8988T (cell line): ENCODE measurements around the gene KHK.

ENCODE experiments used
- DNase-seq: peaks from one replicate; pipeline ENCODE4 v3.0.0; 2011

The KHK gene

GRCh38 chr2:27131429-27131828, 44.9 kb downstream of the KHK start:
- no peak for DNase-seq

- DNase-seq, result no peak
Measured at GRCh38 chr2:27133195-27133875, 46.8 kb downstream of the KHK start.

DNA sequence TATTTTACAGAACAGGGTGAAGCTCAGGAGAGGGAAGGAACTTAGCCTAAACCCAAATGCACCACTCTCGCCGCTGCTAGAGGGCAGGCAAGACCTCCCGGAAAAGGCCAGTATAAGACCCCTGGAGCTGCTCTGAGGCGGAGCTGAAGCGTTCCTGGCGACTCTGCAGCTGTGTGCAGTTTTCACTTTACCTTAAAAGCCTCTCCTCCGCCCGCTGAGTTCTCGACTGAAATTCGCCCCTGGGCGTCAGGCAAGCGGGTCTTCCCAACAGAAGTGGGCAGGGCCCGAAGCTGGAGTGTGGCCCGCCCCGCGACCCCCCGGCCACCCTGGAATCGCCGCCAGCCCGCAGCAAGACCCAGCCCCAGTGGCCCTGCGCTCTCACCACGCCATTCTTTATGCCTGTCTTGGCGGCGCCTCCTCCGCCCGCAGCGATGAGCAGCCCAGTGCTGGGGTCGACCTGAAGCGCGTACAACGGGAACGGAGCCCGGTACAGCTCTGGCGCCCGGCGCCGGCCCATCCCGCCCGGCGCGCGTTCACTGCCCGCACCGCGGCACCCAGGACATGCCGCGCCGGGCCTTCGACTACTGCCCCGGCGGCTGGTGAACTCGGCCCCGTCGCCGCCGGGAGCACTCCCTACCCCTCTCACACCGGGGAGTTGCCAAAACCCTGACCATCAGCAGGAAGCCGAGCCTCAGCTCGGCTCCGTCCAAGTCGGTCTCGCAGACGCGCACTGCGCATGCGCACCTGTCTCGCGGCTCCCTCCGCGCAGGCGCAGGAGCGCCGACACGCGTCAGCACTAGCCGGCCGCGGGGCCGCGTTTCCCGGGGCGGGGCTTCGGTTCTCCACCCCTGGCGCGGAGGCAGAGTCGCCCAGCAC, 47.6 kb downstream of the KHK start, which contains the start of gene PREB:
TSS of gene PREB (minus strand) at position 732 of the 876 bp plus-strand sequence. CDS start at position 517, 215 bp downstream.
- DNase-seq, result peak; percentile 97

DNA sequence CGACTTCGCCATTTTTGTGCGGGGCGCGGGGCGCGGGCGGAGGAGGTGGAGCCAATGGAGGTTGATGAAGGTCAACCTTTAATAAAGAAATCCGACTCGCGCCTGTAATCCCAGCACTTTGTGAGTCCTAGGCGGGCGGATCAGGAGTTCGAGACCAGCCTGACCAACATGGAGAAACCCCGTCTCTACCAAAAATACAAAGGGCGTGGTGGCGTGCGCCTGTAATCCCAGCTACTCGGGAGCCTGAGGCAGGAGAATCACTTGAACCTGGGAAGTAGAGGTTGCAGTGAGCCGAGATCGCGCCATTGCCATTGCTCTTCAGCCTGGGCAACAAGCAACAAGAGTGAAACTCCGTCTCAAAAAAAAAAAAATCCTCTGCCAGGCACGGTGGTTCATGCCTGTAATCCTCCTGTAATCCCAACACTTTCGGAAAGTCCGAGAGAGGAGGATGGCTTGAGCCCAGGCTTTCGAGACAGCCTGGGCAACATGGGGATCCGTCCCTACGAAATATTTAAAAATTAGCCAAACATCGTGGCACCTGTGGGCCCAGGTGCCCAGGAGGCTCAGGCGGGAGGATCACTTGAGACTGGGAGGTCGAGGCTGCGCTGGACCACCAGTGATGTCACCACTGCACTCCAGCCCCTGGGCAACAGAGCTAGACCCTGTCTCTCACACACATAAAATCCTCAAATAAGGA, 48.4 kb downstream of the KHK start:
- DNase-seq, result no peak

DNA sequence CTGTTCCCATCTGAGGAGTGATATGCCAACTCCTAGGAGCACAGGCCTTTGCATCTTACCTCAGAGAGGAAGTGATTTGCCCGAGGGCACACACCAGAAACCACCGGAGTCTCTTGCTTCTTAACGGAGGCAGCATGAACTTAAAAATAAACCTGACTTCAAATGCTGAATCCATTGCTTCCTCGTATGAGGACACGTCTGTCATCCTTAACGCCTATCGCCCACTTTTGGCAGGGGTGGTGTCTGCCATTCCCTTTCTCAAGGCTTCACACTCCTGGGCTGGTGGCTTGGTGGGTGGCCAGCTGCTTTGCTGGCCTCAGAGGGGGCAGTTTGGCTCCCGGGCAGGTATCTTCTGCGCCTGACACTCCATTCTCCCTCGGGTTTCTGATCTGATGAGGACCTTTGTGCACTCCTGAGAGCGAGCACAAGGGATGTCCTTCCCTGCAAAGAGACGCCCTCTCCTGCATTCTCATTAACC, 48.9 kb downstream of the KHK start:
- no peak for DNase-seq

DNA sequence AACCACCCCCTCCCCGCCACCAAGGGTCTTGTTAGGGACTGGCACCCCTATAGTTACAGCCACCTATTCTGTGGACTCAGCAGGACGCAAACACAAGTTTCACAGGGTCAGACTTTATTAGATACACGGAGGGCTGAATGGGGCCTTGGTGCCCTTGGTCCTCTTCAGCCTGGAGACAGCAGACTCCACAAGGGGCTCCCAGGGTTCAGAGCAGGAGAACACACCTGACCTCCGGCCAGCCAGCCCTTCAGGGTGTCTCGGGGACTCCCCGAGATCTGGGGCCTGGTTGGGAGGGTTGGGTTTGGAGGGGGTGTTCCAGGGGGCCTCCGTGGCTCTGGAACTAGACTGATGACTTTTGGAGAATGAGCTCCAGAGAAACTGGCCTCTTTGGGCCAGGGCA, 50.2 kb downstream of the KHK start:
- DNase-seq, result no peak

- no peak for DNase-seq
Measured at GRCh38 chr2:27137322-27137935, 50.9 kb downstream of the KHK start.

- no peak for DNase-seq
Measured at GRCh38 chr2:27138111-27138510, 51.5 kb downstream of the KHK start.

DNA sequence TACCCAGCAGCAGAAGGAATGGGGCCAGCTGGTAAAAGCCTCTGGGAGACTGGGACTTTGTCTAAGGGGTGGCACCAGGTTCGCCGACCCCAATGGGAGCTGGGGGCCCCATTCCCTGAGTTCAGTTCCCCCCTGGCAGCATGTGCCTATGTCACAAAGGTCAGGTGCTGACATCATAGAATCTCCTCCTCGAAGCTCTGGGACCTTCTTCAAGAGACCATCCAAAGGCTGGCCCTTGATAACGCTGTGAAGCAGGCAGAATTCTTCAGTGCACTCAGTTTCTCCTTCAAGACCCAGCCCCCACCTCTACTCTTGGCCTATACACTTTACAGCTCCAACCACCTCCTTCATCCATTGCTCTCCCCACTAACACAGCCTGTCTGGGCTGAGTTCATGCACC, 52.7 kb downstream of the KHK start, which contains the start of gene PRR30:
TSS of gene PRR30 (minus strand) at position 101 of the 400 bp plus-strand sequence. CDS start 1,081 bp downstream, outside the sequence.
- no peak for DNase-seq

GRCh38 chr2:27143285-27143684, 56.7 kb downstream of the KHK start:
- no peak for DNase-seq

DNA sequence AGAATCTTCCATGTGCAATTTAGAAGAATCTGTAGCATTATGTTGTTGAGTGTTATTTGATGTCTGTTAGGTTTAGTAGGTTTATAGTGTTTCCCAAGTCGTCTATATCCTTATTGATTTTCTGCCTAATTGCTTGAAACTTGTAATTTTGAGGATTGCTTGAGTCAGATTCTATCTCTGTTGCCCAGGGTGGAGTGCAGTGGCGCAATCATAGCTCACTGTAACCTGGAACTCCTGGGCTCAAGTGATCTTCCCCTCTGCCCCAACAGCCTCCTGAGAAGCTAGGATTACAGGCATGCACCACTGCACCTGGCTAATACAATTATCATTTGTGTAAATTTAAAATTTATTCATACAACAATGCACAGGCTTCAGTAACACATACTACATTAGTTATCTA, 59.1 kb downstream of the KHK start:
- no peak for DNase-seq

DNA sequence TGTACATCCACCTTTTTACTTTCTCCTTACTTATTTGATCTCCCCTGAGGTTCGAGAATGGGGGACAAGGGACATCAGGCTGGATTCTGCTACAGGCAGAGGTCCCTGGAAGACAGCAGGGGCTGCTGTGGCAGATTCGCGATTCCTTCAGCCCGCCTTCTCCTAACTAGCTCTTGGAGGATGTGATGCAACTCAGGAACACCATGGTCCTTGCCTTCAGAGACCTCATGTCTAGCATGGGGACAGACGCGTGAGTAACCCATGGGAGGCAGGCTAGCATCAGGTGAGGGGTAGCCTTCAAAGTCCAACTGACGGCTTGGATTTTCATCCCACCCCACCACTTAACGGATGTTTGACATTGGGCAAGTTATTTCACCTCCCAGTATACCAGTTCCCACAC, 61.4 kb downstream of the KHK start:
- DNase-seq, result no peak

DNA sequence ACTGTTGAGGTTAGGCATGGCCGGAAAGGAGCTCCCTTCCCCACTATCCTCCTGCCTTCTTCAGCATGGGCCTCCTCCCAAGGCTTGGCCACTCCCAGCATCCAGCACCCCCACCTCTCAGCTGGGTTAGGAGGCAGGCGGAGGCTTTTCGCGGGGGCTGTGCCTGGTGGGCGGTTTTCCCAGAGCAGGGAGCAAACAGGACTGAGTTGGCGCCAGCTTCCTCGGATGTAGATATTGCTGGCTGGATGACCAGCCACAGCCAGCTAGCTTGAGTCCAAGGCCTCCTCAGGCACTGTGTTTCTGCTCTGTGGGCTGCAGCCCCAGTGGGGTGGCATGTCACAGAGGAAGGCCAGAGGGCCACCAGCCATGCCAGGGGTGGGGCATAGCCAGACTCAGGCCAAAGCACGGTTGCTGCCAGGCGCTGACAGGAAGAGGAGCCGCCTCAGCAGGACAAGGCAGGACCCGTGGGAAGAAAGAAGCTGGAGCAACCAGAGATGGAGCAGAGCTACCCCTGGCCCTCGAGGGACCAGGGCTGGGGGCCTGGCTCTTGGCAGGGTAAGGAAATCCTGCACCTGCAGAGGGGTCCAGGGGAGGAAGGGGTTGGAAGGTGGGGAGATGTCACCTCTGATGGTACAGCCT, 62.3 kb downstream of the KHK start, which contains the start of gene TCF23:
TSS of gene TCF23 (plus strand) at position 204 of the 639 bp plus-strand sequence. CDS start at position 334, 130 bp downstream.
- DNase-seq, result no peak

DNA sequence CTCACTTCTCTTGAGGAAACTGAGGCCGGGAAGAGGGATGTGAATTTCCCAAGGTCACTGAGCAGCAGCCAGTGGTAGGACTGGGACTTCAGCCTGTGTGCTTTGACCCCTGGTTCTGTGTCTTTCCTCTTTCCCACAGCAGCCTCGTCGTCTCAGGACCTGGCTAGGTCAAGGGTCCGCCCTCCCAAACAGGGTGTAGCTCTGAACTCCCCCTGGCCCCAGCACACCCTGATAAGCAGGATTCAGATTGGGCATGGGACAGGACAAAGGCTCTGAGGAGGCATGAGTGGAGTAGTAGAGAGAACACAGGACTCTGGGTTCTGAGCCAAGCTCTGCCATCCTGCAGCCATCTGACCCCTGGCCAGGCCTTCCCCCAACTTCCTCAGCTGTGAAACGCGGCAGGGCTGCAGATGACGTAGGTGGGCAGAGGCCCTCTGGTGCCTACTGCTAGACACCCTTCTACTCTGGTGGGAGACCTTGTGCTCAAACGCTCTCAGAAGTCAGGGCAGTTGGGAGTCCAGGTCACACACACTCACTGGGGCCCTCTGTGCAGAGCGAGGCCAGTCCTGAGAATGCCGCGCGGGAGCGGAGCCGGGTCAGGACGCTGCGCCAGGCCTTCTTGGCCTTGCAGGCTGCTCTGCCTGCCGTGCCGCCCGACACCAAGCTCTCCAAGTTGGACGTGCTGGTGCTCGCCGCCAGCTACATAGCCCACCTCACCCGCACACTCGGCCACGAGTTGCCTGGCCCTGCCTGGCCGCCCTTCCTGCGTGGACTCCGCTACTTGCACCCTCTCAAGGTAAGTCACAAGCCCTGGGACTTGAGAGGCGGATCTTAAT, 63.2 kb downstream of the KHK start:
- DNase-seq, result no peak
